ENCODE measurements around the gene CCDC200.
"Not testable (repeated sequence)": the region's sequence is repeated elsewhere in the genome, so short reads cannot be mapped to it uniquely, and the experiment has no call there.

The CCDC200 gene

DNA sequence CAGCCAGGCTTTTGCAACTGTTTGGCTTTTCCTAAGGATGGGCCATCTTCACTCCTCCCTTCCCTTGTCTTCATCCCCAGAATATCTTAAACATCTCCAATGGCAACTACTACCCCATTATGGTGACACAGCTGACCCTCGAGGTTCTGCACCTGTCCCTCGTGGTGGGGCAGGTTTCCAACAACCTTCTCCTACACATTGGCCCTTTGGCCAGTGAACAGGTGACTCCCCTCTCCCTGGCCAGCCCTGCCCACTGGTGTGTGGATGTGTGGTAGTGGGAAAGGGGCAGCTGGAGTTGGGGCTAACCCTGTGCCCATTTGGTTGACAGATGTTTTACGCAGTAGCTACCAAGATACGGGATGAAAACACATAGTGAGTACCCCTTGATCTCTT is 12.1 kb downstream of the CCDC200 start:
- no peak for DNase-seq (ENCODE audit: low spot score)
- no peak for TF ChIP-seq CTCF (IDR thresholded peaks at IDR 0.05; ENCODE audit: extremely low read depth, missing control alignments)

DNA sequence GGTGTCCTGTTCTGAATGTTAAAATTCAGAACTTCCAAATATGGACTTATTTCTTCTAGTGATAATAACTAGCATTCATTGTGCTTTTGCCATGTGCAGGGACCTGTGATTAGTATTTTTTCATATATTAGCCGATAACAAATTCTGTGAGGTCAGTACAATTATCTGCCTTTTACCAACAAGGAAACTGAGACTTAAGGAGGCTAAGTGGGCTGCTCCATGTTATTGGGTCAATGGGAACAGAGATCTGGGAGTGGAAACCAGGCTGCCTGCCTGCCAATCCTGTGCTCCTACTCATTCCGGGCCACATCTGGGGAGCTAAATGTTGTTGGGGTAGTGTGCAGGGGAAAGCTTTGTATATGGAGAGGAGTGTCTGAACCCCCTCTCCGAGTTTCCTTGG is 13.1 kb downstream of the CCDC200 start:
- no peak for TF ChIP-seq CTCF (IDR thresholded peaks at IDR 0.05; ENCODE audit: extremely low read depth, missing control alignments)
- DNase-seq (ENCODE audit: low spot score) = no peak

DNA sequence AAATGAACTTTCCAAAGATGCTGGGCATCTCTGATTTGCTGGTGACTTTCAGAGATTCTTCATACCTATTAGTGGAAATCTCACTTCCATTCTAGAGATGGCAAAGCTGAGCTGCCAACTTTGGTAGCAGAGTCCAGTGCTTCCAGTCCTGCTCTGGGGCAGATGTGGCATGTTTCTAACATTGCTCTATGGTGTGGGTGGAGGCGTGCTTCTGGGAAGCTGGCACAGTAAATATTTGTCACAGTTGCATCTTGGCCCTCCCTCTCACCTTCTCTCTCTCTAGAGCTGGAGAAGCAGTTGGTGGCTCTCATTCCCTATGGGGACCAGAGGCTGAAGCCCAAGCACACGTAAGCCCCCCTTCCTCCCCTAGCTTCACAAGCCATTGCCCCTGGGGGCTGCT is 14.9 kb downstream of the CCDC200 start:
- no peak for TF ChIP-seq CTCF (IDR thresholded peaks at IDR 0.05; ENCODE audit: extremely low read depth, missing control alignments)
- DNase-seq (ENCODE audit: low spot score) = no peak

GRCh38 chr17:43212641-43213490 is 15.6 kb downstream of the CCDC200 start:
- DNase-seq (ENCODE audit: low spot score) = peak; percentile 39
- no peak for TF ChIP-seq CTCF (IDR thresholded peaks at IDR 0.05; ENCODE audit: extremely low read depth, missing control alignments)

GRCh38 chr17:43211480-43212402 is 16.7 kb downstream of the CCDC200 start, which contains the start of gene TMEM106A:
Gene TMEM106A, plus strand, starts transcription at chr17:43211875. Its CDS starts 1,167 bp downstream, at chr17:43213042.
- TF ChIP-seq CTCF (IDR thresholded peaks at IDR 0.05; ENCODE audit: extremely low read depth, missing control alignments) = no peak
- peak; percentile 90 for DNase-seq (ENCODE audit: low spot score)

DNA sequence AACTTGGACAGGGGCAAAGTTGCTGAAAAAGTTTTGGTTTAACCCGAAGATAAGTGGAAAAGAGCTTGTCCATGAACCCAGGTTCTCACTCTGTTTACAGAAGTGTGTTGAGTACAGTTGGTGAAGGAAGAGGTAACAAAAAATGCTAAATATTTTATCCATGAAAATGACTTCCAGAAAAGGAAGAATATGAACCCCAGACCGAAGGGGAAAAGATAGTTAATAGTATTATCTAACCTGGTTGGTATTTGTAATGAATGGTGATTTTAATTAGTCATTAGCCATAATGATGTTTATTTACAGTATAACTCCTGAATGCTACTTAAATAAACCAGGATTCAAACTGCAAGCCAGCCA is 17.3 kb downstream of the CCDC200 start:
- no peak for DNase-seq (ENCODE audit: low spot score)
- no peak for TF ChIP-seq CTCF (IDR thresholded peaks at IDR 0.05; ENCODE audit: extremely low read depth, missing control alignments)

- TF ChIP-seq CTCF (IDR thresholded peaks at IDR 0.05; ENCODE audit: extremely low read depth, missing control alignments) = no peak
- DNase-seq (ENCODE audit: low spot score) = no peak
These were observed 17.8 kb downstream of the CCDC200 start for GRCh38 chr17:43210576-43210975.

- not testable (repeated sequence) for DNase-seq (ENCODE audit: low spot score)
These were observed 25.4 kb downstream of the CCDC200 start for GRCh38 chr17:43203013-43203412.
